GM19397 (cell line): ENCODE results near the gene RAPGEF4.

ENCODE experiments used
- ATAC-seq: cut with Tn5 transposase; IDR thresholded peaks from one replicate; pipeline ENCODE4 v1.9.1; 2021; ENCODE audit warnings: mild to moderate bottlenecking, moderate library complexity; ENCODE audit not compliant: unreplicated experiment

RAPGEF4 gene

DNA sequence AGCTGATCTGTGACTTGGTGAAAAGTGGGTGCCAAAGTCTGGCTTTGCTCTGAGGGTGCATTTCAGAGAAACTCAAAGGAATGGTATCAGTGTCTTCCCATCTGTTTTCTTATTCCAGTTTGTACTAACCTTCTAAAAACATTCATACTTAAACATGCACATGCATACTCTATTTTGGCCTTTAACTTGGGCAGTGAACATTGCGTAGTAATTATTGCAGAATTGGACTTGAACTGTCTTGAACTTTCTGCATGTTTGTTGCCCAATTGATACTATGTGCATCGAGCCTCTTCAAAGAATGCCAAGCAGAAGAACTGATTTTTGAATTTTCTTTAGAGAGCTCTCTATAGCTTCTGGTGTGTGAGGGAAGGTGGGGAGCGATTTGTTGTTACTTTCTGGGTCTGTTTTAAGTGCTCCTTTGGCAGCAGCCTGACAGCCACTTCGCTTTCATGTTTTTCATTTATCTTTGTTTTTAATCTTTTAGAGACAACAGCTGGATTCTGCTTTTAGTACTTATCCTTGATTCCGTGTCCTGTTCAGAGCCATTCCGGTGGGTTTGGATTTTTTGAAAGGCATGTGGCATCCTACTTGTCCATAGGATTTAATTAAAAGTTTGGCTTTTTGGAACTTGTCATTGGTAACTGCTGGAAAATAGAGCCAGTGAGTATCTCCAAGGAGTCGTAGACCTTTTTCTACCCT lies 159.2 kb downstream of the RAPGEF4 start:
- ATAC-seq, result no peak

DNA sequence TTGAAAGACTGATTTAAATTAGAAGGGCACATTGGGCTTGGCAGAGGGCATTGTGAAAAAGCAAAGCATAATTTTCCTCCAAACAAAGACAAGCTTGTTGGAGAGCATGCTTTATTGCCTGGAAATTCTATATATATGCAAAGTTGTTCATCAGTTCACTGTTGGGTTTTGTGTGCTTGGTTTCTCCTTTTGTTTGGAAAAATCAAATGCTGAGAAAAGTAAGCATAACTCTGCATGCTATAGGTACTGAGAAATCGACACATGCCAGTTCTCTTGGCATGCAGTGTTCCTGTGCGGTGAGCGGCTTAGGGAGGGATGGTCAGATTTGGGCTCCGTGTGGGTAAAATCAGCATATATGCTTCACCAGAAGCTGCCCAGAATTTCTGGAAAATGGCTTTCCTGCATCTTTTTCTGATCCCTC lies 161.0 kb downstream of the RAPGEF4 start:
- no peak for ATAC-seq

DNA sequence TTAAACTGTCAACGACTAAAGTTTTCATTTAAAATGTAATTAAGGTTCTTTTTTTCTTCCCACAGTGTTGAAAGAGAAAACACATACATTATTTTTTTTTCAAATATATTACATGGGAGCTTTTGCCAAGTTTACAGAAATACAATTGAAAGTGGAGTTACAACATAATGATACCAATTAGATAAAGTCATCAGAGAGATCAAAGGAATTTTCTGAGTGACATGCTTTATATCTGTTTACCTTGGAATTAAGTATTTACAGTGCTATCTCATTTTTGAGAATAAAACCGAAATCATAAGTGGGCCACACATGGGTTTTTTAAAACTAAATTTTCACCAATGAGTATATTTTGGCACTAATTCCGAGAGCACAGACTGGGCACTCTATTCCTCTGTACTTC lies 165.2 kb downstream of the RAPGEF4 start:
- no peak for ATAC-seq

DNA sequence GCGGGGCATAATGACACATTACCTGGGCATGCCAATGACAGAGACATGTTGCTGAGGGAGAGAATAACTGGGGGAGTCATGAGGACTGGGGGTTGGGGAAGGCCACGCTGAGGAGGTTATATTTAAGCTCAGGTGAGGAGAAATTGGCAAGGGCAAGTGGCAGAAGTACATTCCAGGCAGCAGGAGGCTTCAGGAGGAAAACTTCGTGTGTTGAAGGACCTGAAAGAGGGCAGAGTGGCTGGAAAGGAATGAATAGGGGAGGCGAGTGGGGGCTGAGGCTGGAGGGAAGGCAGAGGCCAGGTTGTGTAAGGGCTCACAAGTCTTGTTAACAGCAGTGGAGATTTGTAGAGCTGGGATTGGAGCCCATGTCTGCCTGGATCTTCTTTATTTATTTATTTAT lies 166.3 kb downstream of the RAPGEF4 start:
- no peak for ATAC-seq

DNA sequence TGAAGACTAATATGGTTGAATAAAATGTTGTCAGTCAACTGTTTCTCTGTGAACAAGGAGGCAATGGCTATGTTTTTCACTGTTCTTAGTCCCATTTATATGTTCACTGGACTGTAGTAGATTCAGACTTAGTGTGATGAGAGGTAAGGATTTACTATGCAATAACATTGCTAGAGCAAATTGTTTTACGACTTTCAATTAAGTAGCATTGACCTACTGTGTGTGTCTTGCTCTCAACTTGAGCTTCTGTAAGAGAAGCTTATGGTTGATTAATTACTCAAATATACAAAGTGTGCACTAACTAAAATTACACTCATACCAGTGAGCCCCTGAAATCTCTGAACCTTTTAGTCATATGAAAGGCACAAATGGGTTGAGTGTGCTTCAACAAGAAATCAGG lies 168.6 kb downstream of the RAPGEF4 start:
- no peak for ATAC-seq

DNA sequence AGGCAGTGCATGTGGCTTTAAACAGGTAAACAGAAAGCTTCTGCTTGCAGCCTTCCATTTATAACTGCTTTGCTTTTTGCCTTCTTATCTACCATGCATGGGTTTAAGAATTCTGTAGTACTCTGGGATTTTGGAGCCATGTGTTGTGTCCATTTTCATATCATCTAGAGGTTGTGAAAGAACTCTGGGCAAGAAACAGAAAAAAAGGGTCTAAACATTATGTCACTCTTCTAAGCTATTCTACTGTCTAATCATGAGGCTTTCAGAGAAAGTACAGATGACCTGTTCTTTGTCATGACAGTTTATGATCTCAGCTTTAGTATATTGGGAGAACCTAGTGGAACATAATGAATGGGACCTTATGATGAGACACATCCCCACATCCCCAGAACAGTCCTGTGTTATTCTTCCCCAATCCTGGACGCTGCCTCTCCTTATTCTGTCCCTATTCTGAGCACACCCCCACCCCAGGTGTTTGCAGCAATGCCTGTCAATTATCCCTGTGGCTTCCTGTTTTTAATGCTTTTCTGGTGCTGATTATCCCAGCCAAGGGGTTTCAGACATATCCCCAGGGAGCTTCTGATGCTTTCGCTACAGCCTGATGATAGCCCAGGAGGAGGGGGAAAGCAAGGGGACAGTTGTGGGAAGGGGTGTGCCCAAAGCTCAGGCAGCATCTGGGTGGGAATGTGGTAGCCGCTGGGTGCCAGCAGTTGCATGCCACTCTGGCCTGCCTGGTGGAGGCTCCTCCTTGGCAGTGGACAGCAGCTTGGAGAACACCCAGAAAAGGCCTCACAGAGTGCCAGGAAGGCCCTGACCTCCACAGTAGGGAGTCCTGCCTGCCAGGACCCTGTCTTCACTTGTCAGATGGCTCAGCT lies 170.5 kb downstream of the RAPGEF4 start:
- no peak for ATAC-seq

DNA sequence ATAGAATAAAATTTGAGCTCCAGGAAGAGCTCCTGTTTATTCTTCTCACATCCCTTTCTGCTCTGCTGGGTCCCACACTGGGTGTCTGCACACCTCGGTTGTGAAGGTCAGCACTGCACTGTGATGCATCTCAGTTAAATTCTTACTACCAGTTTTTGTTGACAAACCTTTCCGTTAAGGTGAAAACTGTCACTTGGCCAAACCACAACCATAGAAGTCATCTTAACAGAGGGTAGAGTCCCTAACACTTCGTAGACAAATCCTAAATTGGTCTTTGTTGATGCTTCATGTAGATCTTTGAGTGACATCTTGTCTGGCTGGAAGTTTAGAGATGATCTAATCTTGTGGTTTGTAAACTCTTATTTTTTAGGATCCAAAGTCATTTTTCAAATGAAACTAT lies 172.6 kb downstream of the RAPGEF4 start:
- ATAC-seq, result no peak

DNA sequence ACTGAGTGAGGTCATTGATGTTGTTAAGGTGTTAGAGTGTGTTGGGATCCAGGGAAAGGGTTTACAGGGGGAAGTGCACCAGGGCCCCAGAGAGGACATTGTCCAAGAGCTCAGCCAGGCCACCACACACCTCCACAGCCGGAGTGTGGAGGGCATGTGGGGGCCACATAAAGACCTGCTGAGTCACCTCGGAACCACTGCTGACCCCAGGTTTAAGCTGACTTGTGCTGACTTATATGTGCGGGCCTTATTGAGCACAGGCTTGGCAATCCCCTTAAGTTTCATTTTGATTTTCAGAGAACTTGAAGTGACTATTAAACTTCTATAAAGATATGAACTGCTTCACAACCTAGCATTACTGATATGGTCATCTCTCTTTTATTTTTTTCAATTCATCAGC lies 173.8 kb downstream of the RAPGEF4 start:
- ATAC-seq, result no peak

DNA sequence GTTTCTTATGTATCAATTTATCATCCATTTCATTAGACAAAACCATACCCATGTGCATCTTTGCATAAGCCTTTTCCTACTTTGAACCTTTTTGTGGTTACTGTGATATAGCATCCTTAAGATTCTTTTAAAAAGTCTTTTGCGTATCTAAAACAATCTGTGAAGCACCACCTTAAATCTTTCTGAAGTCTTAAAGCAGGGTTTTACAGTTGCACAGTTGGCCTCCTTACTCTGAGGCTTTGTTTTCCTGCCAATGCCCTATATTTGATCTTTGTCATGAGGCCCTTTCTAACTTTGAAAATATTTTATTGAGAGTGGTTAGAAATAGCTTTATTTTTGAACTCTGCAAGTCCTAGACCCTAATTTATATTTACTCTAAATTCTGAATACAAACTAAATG lies 176.6 kb downstream of the RAPGEF4 start:
- ATAC-seq, result no peak

DNA sequence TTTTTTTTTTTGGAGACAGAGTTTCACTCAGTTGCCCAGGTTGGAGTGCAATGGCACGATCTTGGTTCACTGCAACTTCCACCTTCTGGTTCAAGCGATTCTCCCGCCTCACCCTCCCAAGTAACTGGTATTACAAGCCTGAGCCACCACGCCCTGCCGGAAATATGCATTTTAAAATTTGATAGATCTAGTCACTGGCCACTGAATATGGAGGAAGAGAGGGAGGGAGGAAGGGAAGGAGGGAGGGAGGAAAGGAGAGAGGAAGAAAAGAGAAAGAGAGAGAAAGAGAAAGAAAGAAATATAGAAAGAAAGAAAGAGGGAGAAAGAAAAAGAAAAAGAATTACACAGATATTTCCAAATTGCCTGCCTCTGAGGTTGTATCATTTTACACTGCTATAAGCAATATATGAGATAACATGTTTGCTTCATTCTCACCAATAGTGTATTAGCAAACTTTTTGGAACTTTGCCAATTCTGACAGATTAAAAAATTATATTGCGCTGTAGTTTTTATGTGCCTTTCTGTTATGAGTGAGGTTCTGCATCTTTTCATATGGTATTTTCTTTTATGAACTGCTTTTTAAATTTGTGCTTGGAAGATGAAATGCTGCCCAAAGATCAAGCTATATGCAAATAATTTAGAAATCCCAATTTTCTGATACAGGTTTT lies 178.8 kb downstream of the RAPGEF4 start:
- no peak for ATAC-seq

DNA sequence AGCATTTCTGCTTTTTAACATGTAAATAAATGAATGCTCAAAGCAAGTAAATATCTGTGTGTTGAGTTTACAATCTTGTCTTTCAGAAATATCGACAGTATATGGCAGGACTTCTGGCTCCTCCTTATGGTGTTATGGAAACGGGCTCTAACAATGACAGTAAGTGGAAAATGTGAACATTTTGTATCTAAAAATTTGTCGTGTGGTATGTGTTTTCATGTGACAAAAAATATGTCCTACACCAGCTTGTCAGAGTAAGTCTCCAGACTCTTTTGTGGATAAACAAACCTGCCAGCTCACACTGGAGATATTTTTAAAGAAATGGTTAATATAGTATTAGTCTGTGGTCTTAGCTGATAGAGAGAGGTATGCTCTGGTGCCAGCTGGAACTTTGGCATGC lies 182.1 kb downstream of the RAPGEF4 start:
- ATAC-seq, result no peak

DNA sequence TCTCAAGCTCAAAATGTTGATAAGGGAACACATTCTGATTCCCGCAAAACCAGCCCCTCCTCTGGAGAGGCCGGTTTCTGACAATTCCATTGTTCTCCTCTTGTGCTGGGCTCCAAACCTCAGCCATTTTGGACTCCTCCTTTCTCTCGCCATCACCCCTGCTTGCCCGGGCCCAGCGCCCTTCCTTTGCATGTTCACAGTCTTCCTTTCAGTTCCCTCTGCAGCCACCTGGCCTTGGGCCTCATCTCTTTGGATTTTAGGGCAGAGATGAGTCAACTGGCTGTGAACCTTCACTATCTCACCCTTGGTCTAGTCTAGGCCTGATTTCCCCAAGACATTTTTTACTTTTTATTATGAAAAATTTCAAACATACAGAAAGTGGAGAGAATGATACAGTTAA lies 184.1 kb downstream of the RAPGEF4 start:
- no peak for ATAC-seq

DNA sequence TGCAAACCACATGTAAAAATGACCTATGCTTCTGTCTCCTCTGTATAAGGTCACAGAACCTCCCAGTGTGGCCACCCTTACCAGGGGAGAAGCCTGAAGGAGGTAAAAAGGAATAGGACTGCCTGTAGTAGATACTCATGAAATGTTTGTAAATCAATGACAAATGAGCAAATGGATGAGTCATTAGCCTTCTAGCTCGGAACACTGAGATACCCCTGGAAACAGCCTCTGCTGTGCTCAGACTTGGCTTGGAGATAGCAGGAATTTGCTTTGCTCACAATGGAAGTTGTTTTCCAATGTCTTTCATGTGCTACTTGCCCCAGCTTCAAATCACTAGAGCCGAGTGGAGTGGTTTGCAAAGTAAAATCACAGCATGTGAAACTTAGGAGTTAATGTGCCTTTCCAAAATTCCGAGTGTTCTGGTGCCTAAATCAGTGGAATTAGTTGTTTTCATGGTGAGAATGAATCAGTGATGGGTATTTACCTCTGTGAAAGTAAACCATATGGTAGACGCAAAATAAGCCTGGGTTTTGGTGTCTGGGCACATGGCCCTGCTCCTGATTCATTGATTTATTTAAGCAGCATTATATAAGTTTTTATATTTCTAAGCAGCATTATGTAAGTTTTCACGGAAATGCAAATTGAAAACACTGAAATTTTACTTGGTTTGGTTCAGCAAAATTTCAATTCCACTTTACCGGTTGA lies 186.0 kb downstream of the RAPGEF4 start:
- ATAC-seq, result no peak

DNA sequence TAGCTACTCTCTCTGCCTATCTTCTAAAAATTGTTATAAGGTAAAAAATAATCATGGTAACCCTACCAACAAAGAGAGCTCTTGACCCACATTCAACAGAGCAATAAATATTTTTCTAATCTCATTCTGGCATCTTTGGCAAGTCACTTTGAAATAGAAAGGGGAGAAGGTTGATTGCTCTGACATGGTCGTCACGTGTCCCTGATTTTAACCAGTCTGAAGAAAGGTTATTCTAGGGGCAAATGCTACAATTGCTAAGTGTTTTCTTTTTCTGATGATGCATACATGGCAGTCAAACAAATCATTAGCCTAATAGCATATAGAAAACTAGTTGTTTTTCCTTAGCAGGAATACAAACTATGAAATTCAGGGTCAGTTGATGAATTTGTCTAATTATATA lies 186.7 kb downstream of the RAPGEF4 start:
- no peak for ATAC-seq

DNA sequence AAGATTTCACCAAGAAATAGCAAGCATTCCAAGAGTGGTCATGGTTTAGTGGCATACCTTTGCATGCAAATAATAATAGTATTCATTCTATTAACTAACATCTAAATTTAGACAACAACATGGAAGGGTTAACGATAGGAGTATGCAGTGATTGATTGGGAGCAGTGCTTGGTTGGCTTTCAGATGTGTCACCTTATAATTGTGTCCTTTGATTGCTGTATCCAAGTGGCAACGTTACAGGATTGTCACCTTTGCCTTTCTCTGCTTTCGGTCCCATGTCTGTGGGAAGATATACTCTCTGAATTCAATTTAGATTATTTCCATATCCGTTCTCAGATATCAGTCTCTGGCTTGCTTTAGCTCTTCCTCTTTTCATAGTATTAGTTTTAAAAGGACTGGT lies 187.2 kb downstream of the RAPGEF4 start:
- no peak for ATAC-seq

DNA sequence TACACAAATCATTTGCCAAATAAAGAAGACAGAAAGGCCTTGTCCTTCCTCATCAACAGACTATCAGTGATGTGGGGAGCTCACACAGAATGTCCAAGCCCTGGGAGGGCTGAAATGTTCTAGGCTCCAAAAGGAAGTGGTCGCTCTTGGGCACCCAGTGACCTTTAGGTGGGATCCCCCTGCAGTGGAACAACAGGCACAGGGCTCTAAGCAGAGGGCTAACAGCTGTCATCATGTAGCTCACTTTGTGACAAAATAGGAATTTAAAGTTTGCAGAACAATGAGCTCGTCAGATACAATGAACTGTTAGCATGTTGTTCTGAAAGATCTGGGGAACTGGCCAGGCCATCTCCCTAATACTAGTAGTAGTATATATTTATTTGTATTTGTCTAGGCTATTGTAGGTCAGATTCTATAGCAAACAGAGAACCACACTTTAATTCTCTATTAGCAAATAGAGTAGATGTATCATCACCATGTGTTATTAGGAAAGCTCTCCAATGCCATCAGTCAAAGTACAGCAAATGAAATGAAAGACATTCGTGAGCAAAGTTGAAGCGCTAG lies 188.5 kb downstream of the RAPGEF4 start:
- no peak for ATAC-seq

DNA sequence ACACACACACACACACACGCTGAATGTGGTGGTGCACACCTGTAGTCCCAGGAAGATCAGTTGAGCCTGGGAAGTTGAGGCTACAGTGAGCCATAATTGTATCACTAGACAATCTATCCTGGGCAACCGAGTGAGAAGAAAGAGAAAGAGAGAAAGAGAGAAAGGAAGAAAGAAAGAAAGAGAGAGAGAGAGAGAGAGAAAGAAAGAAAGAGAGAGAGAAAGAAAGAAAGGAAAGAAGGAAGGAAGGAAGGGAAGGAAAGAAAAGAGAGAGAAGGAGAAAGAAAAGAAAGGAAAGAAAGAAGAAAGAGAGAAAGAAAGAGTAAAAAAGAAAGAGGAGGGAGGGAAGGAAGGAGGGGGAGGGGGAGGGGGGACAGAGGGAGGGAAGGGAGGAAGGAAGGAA lies 190.0 kb downstream of the RAPGEF4 start:
- ATAC-seq, result no peak

DNA sequence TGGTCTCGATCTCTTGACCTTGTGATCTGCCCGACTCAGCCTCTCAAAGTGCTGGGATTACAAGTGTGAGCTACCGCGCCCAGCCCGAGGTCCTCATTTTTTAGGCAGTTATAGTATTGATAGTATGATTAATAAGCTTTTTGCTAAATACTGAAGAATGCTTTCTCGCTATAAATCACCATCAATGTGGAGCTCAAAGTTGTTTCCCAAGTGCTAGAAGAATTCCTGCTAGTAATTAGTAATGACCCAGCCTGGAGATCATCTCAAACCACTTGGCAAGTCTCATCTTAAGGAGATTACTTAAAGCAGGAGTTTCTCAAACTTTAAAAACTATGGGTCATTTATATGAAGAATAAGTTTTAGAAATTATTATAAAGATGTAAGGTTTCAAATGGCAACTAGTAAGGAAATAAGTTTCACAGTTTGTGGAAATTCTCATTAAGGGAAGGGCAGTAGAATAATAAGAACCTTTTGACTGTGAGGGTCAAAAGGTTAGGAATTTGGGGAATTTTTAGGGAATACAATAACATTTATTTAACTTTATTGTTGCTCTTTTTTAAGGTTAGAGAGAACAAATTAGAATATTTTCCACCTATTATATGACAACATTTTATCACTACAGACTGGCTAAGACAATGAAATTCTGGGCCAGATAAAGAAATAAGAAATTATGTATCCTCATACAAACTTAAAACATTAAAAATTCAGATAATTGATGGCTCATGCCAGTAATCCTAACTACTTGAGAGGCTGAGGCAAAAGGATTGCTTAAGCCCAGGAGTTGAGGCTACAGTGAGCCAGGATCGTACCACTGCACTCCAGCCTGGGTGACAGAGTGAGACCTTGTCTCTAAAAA lies 191.4 kb downstream of the RAPGEF4 start:
- ATAC-seq, result no peak

DNA sequence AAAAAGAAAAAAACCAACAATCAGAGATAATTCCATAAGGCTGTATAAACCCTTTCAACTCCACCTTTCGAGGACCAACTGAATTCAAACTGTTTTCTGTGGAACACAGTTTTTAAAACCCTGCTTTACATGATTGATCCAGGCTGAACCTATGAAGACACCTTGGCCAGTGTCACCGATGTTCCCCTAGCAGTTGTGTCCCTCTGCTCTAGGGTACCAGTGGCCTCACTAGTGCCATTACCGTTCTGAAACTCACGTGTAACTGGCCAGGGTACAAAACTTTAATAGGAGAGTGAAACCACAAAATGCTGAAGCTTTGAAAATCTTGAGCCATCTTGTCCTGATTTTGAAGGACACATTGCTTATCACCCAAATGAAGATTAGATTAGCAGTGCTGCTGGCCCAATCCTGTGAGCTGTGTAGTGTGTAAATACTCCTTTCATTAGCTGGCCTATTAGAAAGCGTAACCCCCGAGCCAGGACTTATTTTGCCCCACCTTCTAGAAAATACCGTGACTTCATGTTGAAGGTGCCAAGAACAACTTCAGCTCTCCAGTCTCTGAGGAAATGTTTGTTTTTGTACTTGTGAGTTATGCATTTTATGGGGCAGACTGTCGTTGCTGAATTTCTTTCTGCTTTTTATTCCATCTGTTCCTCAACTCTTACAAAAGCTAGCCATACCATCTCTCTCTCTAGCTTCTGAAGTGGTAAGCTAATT lies 192.2 kb downstream of the RAPGEF4 start:
- no peak for ATAC-seq
